ENCODE measurements around the gene OTOA.
"Not testable (repeated sequence)": the region's sequence is repeated elsewhere in the genome, so short reads cannot be mapped to it uniquely, and the experiment has no call there.

DNA sequence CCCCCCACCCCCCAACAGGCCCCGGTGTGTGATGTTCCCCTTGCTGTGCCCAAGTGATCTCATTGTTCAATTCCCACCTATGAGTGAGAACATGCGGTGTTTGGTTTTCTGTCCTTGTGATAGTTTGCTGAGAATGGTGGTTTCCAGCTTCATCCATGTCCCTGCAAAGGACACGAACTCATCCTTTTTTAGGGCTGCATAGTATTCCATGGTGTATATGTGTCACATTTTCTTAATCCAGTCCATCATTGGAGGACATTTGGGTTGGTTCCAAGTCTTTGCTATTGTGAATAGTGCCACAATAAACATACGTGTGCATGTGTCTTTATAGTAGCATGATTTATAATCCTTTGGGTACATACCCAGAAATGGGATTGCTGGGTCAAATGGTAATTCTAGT is 27.2 kb downstream of the OTOA start:
- TF ChIP-seq CTCF (IDR thresholded peaks at IDR 0.05); POLR2AphosphoS5 (IDR thresholded peaks at IDR 0.05); POLR2A (IDR thresholded peaks at IDR 0.05; ENCODE audit: low read depth): not testable (repeated sequence)
